ENCODE data around the gene CCDC175.

The CCDC175 gene

DNA sequence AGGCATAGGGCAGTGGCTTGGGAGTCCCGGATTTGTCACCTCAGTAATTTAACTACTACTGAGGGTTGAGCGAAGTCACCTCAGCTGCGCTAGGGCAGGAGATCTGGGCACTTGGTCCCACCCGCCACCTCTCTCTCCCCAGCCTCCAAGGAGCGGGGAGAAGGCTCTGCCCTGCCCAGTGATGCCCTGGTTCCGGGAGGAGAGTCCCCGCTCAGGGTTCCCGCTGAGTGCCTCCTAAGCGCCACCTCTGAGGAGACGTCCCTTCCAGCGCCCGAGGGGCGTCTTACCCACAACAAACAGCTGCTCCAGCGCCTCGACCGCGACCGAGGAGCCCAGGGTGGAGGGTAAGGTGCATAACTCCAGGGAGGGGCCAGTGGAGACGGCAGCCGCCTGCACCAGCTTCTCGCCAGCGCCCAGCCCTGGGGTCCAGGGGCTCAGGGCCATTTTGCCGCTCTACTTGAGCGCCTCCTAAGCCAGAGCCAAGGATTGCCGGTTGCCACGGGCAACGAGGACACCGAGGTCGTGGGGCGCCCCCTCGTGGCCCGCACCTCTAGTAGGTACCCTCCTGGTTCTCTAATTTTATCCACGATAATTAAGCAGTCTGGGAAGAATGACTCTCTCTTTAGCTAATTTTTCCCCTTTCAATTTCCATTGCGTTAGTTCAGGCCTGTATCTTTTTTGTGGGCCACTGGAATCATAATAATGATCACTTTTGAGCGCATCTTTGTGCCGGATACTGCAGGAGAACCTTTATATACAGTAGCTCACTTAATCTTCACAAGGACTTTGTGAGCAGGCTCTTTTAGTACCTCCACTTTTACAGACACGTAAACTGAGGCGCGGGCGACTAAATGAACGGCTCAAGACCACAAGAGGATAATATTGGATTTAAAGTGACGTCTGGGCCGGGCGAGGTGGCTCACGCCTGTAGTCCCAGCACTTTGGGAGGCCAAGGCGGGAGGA, at the start of gene CCDC175:
TSS of gene CCDC175 (minus strand) at position 481 of the 963 bp plus-strand sequence. CDS start at position 444, 37 bp downstream.
- DNase-seq: peak; percentile 95

DNA sequence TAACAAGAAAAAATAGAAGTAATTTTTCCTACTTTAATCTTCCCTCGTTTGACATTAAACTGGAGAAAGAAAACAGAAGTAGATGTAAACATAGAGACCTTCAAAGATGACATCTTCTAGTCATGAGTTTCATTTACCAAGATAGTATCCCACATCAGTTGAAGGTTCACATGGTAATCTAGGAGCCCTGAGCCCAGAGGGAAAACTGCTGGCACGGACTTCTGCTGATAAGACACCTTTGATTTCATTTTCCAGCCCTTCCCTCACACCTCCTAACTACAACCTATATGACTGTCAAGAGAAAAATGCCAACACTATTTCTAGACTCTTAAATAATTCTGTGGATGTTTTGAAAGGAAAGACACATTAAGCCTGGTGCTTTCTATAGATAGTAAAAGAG, 46.0 kb upstream of the CCDC175 start:
- no peak for DNase-seq

DNA sequence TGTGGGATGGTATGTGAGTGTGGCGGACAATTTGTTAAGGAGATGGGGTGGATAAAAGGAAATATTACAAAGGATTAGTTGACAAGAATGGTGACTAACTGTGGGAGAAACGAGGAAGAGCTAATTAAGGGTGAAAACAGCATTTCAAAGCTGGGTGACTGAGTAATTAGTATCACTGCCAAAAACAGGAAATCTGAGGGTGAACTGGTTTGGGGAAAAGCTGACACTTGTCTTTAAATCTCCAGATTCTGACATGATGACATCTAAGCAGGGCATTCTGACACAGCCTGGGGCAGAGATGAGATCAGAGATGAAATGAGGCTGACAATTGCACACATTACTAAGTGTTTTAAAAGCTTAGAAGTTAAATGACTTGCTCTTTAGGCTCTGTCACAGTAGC, 42.4 kb upstream of the CCDC175 start:
- DNase-seq: no peak

DNA sequence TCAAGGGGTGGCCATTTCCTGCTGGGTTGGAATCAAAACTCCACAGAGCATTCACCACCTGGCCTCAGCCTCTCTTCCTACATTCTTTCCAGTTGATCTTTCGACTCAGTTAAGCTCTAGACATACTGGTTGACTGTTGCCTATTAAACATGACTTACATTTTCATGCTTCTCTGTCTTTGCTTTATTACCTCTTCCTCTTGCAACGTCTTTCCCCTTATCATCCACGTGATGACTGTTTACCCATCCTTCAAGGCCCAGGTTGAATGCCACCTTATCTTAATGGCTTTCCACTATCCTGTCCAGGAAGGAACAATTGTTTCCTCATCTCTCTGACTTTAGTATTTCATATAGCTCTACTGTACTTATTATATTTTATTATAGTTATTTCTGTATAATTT, 24.4 kb upstream of the CCDC175 start:
- DNase-seq: no peak

DNA sequence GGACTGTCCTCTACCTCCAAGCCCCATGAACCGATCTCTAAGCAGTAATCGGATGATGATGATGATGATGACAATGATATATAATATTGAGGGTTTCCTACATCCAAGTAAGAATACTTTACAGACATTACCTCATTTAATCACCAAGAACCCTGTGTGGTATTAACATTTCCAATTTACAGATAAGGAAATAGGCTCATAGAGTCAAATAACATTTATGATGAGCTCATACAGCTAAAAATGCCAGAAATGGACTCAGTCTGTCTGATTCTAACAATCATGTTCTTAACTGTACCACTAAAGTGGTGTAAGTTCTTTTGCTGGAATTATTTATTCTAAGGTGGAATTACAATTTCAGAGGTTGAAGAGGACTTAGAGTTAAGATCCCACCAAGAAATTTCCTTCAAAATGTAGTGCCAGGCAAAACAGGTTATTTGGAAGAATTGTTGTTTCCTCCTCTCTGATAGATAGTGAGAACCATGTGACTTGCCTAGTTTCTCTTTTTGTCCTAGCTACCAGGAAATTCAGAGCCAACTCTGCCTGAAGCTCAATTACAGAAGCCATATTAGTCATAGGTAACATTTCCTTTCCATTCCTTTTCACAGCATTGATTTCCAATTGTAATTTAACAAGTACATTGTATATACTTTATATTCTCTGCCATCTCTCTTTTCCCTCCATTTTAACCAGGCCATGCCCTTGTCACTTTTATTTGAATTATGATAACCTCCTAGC, 23.8 kb upstream of the CCDC175 start:
- peak; percentile 16 for DNase-seq

DNA sequence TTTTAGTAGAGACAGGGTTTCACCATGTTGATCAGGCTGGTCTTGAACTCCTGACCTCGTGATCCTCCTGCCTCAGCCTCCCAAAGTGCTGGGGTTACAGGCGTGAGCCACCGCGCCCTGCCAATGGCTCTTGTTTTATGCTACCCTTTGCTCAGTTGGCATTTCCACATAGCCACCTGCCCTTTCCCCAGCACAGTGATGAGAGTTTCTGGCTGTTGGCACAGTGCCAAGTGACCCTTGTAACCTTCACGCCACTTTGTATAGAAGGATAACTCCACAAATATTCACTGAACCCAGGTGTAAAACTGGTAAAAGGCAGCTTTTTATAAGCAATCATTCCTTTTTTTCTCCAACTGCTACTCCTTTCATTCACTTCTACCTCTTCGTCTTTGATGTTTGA, 18.5 kb upstream of the CCDC175 start:
- peak; percentile 35 for DNase-seq

DNA sequence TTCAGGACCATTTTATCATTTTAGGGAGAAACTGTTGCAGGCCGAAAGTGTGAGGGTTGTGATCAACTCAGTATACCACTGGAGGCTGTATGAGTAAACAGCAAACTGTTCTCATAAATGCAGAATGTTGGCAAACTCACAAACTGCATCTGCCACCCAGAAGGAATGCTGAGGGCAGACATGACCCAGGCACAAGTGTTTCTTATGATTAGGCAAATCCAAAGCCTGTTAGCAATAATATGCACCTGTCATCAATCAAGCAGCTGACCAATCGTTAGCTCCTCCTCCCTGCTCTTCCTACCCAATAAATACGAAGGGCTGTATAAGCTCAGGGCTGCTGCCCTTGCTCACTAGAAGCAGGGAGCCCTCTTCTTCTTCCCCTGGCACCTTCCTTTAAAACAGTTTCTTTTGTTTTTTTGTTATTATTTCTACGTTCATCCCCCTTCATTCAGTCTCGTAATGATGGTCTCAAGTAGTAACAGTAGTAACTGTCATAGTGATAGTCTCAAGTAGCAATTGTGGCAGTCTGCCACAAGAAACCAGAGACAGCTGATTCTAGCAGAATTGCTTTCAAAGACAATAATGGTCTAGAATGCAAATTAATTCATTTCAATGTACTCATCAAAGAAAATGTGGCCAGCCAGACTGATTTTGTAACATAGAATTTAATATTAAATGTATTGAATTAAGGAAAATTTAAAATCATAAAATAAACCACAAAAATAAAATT, 15.2 kb upstream of the CCDC175 start:
- DNase-seq: no peak

DNA sequence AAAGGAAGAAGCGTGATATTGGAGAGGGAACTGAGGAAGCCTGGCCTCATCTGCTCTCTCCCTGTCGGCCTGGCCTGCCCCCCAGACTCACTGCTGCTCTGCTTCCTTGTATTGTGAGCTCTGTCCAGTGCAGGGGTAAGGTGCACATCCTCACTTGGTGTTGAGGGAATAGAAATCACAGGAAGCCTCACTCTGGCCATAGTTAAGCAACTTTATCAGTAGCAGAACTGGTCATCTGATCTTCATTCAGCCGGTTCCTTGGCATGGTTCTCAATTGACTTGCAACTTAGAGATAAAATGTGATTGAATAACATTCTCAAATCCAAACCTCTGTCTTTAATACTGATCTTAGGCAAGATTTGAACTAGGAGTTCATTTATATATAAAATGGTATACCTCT, 11.5 kb upstream of the CCDC175 start:
- DNase-seq: no peak

DNA sequence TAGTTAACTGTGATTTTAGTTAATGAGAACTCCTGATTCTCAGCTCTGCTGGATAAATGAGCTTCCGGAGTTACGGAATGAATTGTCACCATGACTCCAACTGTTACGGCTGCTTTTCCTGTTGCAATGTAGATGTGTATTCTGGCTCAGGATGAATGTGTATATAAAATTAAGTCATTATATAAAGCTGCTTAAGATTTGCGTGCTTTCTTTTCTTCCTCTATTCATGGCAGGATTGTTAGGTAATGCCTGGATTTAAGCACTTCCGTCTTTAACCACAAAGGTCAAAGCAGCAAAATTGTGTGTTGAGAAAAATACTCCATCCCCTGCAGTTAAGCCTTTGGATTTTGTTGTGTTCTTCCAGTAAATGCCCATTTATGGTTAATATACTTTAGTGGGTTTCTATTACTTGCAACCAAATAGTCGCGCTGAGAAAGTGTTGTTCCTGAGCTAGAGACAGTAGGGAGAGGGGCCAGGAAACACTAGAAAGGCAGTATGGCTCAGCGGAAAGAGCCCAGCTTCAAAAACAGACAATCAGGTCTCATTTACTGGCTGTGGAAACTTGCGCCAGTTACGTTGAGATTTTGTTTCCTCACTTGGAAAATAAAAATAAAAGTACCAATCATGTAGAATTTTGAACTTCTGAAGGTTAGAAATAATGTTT, 9.4 kb upstream of the CCDC175 start:
- no peak for DNase-seq

DNA sequence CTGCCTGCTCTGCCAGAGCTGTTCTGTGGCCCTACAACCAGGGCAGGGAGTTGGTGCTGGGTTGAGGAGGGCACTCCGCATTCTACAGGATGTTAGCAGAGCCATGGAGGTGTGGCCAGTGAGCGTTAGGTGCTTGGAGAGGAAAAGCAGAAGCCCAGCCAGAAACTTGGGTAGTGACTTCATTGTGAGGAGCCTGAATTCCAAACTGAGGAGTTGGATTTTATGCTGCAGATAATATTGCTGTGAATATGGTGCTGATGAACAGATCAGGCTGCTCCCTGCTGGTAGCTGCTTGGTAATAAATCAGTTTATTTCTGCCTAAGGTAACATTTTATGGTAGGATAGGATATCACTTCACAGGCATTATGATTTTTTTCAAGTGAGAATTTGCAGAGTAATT, 7.1 kb upstream of the CCDC175 start:
- DNase-seq: peak; percentile 4

DNA sequence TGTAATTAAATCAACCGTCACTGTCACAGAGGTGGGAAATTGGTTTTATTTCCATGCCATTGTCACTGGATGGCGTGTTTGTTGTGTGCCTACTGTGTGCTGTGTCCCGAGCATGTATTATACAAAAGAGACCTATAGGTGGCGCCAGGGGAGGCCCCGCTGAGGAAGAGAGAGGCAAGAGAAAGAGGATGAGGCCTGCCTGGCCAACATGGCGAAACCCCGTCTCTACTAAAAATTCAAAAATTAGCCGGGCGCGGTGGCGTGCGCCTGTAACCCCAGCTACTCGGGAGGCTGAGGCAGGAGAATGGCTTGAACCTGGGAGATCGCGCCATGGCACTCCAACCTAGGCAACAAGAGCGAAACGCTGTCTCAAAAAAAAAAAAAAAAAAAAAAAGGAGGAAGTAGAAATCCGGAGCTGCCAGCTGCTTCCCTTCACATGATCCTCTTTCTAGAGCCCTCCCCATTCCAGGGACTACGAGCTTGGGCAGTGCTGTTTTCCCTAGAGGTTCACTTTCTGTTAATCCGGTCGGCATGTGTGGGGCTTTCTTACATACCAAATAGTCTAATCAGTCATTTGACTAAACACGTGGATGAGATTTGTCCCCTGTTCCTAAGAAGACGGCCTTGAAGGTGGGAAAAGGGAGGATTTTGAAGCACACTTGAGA, 6.4 kb upstream of the CCDC175 start:
- DNase-seq: no peak

DNA sequence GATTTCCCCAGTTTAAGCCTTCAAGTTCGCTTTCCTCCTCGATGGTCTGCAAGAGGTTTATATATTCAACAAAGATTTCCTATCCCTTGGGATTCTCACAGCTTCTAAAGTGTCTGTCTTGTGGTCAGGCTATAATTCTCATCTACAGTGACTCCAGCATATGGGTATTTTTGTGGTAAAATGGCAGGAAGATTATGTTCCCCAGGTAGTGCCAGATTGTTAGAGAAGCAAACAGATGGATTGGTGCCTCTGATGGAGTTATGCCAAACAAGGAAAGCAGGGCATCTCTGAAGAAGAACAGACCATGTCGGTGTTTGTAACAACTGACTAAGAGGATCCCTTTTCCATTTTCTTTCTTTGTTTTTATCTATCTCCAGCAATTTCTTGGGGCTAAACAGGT, 5.5 kb upstream of the CCDC175 start:
- DNase-seq: no peak

DNA sequence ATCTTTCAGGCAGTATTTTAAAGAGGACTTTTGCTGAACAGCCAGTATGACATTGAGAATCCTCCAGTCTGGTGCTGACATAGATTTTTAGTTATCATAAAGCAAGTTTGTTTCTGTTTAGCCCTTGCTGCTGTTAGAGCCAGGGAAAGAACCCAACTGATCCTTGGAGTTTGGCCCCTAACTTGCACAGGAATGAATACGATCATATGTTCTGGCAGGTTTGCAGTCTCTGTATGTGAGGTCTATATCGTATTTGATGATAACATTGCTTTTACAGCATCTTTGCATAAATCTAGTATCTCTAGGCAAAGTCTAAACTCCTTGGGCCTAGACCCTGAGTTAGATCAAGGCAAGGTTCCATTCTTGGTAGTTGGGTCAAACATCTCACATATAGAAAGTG, 4.3 kb upstream of the CCDC175 start:
- no peak for DNase-seq

DNA sequence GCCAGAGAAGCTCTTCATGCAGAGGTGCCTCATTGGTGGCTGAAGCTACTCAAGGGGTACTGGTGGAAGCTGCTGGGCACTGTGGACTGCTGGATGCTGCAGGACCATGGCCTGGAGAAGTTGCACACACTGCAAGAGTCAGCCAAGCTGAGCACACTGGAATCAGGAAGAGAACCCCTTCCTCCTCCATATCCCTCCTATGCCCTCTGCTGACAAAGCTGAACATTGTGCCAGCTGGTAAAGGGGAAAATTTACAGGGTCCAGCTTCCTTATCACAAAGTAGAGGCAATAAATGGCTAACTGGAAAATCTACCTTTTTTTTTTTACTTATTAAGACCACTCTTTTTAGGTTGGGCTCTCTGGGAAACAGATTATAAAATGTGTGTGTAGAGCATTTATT, 6.5 kb downstream of the CCDC175 start:
- DNase-seq: peak; percentile 53

DNA sequence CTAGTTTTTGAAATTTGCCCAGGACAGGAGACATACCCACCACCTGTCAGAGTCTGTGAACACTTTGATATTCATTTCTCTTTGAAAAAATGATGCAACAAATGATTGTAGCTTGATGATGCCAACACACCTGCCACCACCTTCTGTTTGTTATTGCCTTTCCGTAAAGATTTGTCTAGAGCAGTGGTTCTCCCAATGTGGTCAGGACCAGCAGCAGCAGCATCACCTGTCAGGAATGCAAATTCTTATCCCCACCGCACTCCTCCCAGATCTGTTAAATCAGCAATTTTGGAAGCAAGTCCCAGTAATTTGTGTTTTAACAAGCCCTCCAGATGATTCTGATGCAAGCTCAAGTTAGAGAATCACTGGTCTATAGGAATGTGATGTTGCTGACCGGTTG, 9.9 kb downstream of the CCDC175 start:
- DNase-seq: peak; percentile 24

DNA sequence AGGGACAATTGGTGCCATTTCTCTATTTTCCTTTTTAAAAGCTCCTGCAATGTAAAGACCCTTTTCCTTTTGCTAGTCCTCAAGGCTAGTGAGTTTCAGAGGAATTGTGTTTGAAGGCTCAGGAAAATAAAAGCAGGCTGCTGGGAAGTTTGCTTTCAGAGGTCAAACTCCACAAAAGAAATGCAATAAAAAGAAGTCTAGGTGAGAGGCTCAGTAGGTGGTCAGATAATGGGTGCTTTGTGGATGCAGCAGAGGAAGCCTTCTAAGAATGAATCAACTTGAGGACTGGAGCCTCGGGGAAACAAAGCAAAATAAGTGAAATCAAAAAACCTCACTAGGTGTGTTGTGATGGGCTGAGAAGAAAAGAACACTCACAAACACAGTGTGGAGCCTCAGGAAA, 10.3 kb downstream of the CCDC175 start:
- no peak for DNase-seq

DNA sequence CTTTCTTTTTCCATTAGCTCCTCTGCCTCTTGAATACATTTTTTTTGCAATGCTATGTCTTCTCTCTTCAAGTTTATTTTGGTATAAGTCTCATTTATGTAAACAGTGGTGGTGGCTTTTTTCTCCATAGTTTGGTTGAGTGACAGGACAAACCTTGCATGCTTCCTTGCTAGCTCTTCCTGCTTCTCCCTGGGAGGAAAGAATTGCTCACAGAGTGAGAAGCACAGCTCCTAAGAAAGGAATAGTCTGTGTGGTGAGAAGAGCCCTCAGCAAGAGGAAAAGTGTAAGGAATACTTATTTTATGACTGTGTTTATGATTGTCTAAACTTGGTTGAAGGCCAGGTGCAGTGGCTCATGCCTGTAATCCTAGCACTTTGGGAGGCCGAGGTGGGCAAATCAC, 11.5 kb downstream of the CCDC175 start:
- DNase-seq: no peak

DNA sequence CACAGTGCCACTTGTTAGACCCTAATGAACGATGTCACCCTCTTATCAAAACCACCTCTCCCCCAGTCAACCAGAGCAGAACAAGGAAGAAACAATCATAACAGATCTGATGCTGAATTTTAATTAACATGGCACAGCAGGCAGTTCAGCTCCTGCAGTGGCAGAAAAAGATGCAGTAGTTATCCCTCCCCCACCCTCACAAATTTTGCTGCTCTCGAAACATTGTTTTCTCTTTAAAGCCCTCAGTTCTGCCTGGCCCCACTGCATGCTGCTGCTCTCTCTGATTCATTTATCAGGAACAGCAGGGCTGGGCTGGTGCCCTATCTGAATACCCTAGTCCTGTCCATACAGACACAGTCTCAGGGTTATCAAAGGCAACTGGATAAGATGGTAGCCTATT, 12.2 kb downstream of the CCDC175 start:
- no peak for DNase-seq

DNA sequence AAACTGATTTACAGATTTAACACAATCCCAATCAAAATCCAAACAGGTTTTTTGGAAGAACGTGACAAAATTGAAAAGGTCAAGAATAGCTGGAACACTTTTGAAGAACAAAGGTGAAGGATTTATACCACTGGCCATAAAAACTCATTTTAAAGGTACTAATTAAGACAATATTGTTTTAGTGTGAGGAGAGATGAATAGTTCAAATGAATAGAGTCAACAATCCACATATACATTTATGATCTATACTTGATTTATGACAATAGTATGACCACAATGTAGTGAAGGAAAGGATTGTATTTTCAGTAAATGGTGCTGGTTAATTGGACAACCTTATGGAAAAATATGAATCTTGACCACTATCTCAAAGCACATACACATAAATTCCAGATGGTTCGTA, 29.3 kb downstream of the CCDC175 start:
- no peak for DNase-seq

DNA sequence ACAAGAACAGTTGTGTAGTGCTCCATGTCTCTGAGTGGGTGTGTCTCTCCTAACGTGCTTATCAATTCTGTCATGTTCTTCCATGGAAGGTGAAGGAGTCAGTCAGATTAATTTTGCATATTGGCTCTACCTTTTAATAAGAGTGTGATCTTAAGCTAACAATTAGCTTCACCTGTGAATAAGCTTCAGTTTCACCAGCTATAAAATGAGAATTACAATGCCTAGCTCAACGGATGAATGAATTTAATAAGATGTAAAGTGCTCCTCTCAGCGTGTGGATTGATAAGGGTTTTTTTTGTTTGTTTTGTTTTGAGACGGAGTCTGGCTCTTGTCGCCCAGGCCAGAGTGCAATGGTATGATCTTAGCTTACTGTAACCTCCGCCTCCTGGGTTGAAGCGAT, 32.7 kb downstream of the CCDC175 start:
- no peak for DNase-seq

DNA sequence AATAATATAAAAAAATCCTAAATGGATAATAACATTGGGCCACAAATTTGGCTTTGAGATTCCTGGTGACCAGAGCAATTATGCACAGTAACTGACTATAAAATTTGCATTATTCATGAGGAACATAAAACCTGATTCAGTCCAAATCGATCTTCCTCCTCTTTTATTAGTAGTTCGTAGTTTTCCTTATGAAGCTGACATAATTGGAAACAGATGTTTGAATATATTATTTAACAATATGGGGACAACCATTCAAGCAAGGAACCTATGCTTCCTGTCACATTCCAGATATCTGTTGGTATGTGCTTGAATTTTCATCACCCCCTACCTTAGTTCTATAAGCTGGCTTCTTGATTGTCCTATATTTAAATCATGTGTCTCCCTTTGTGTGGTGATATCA, 34.9 kb downstream of the CCDC175 start:
- DNase-seq: no peak

DNA sequence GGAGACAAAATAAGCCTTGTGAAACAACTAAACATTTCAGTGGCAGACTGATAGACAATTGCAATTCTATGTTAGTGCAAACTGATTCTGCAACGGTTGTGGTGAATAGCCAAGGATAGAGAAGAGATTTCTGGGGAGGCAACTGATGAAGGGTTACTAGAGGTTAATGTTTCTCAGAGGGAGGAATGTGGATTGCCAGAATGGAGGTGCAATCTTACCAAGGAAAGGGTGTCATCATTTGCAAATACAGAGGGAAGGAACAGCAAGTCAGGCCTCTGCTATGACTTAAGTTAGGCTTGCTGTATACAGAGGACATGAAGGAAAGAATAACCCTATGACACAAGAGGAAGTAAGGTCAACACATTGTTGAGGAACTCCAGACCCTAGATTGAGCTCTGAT, 35.8 kb downstream of the CCDC175 start:
- no peak for DNase-seq
